CD14-positive monocyte (primary cell): ENCODE results near the gene APOL1. TPM values are rescaled to one million over a fixed set of nuclear protein-coding genes. Genes with fewer than 3 reads are reported as not detected.

Experiments
- DNase-seq, 3 donors: peaks; one replicate each; pipeline ENCODE4 v3.0.0-alpha.2; 2011 to 2022
- H2AFZ ChIP-seq: 2 replicates; pipeline ENCODE4 v1.6.0; 2012; ENCODE audit warnings: mild to moderate bottlenecking, low read depth, low read length, inconsistent platforms; ENCODE audit not compliant: insufficient read depth, poor library complexity, severe bottlenecking
- H3K27ac ChIP-seq, 2 donors: 1 replicate in 1 of 2; 2 replicates in 1 of 2; pipeline ENCODE4 v1.5.1; 2012 to 2013; ENCODE audit warnings: low read length in 2 of 2, control low read depth in 1 of 2, inconsistent platforms in 1 of 2, low read depth in 1 of 2, mild to moderate bottlenecking in 1 of 2
- H3K27me3 ChIP-seq, 2 donors: one replicate each; pipeline versions ENCODE4 v1.6.0 to v1.6.1; 2011 to 2013; ENCODE audit warnings: low read length in 2 of 2; ENCODE audit not compliant: control insufficient read depth in 2 of 2, insufficient read depth in 2 of 2
- H3K36me3 ChIP-seq, 2 donors: replicated peaks in 1 of 2; 1 replicate in 1 of 2; 2 replicates in 1 of 2; pipeline versions ENCODE4 v1.5.1 to v1.6.1; 2012 to 2013; ENCODE audit warnings: low read length in 2 of 2, control low read depth in 1 of 2, inconsistent platforms in 1 of 2, mild to moderate bottlenecking in 1 of 2; ENCODE audit not compliant: insufficient read depth in 2 of 2, control insufficient read depth in 1 of 2
- H3K4me1 ChIP-seq, 2 donors: 1 replicate in 1 of 2; 2 replicates in 1 of 2; pipeline versions ENCODE4 v1.5.1 to v1.6.1; 2012 to 2013; ENCODE audit warnings: low read length in 2 of 2, control low read depth in 1 of 2, inconsistent platforms in 1 of 2, mild to moderate bottlenecking in 1 of 2, moderate library complexity in 1 of 2; ENCODE audit not compliant: insufficient read depth in 2 of 2, control insufficient read depth in 1 of 2
- H3K4me2 ChIP-seq: replicated peaks from 2 replicates; pipeline ENCODE3; 2012; ENCODE audit warnings: low read length, moderate library complexity, mild to moderate bottlenecking; ENCODE audit not compliant: poor library complexity, severe bottlenecking; ENCODE audit errors: extremely low read depth
- H3K4me3 ChIP-seq, 3 experiments: fragments of 200-600 bp in 1 of 3; sonication (generic) in 1 of 3; replicated peaks in 1 of 3; 1 replicate in 2 of 3; 2 replicates in 1 of 3; pipeline ENCODE4 v1.5.1; 2011 to 2013; ENCODE audit warnings: low read length in 3 of 3, mild to moderate bottlenecking in 3 of 3, control low read depth in 2 of 3, low read depth in 2 of 3, inconsistent platforms in 1 of 3, moderate library complexity in 1 of 3
- H3K79me2 ChIP-seq: 2 replicates; pipeline ENCODE4 v1.6.0; 2012; ENCODE audit warnings: mild to moderate bottlenecking, control low read depth, inconsistent platforms, low read length, moderate library complexity; ENCODE audit not compliant: insufficient read depth
- H3K9ac ChIP-seq: 2 replicates; pipeline ENCODE4 v1.6.0; 2017; ENCODE audit warnings: low read length, mild to moderate bottlenecking; ENCODE audit not compliant: insufficient read depth, poor library complexity, severe bottlenecking
- H3K9me3 ChIP-seq, 2 donors: replicated peaks in 1 of 2; 1 replicate in 1 of 2; 2 replicates in 1 of 2; pipeline versions ENCODE4 v1.5.1 to v1.6.1; 2012 to 2013; ENCODE audit warnings: low read length in 2 of 2, control low read depth in 1 of 2; ENCODE audit not compliant: control insufficient read depth in 1 of 2, insufficient read depth in 1 of 2
- H4K20me1 ChIP-seq: 2 replicates; pipeline ENCODE4 v1.6.0; 2012; ENCODE audit warnings: mild to moderate bottlenecking, low read length, control low read depth, moderate library complexity; ENCODE audit not compliant: insufficient read depth
- H3K27ac Mint-ChIP-seq, 7 donors: one replicate each; pipeline ENCODE4 v1.8.0; 2020; ENCODE audit warnings: mild to moderate bottlenecking in 7 of 7, mixed read lengths in 7 of 7, moderate library complexity in 6 of 7, inconsistent platforms in 2 of 7
- H3K27me3 Mint-ChIP-seq, 3 donors: one replicate each; pipeline ENCODE4 v1.8.0; 2021 to 2022; ENCODE audit warnings: low read depth in 3 of 3, mild to moderate bottlenecking in 3 of 3, mixed read lengths in 3 of 3, moderate library complexity in 3 of 3, inconsistent platforms in 1 of 3
- H3K36me3 Mint-ChIP-seq, 2 donors: one replicate each; pipeline ENCODE4 v1.8.0; 2020; ENCODE audit warnings: mixed read lengths in 2 of 2, inconsistent platforms in 1 of 2, mild to moderate bottlenecking in 1 of 2
- H3K4me1 Mint-ChIP-seq: one replicate; pipeline ENCODE4 v1.8.0; 2020; ENCODE audit warnings: mild to moderate bottlenecking, mixed read lengths
- H3K4me3 Mint-ChIP-seq, 2 donors: one replicate each; pipeline ENCODE4 v1.8.0; 2020; ENCODE audit warnings: mild to moderate bottlenecking in 2 of 2, mixed read lengths in 2 of 2, moderate library complexity in 1 of 2
- H3K9me3 Mint-ChIP-seq, 7 donors: one replicate each; pipeline ENCODE4 v1.8.0; 2020 to 2022; ENCODE audit warnings: mixed read lengths in 7 of 7, mild to moderate bottlenecking in 6 of 7, moderate library complexity in 6 of 7, inconsistent platforms in 2 of 7
- CTCF ChIP-seq: fragments of 200-600 bp; IDR thresholded peaks from one replicate; pipeline ENCODE4 v1.8.0; 2022; ENCODE audit warnings: antibody characterized with exemption, mild to moderate bottlenecking
- WGBS: methylation state at CpG from one replicate; pipeline ENCODE4 v1.1.5; 2013; ENCODE audit warnings: missing lambda C conversion rate; ENCODE audit not compliant: insufficient coverage; 5-methylcytosine and 5-hydroxymethylcytosine counted together
- intact Hi-C, 2 donors: fragments of 100-400 bp; cut with micrococcal nuclease; formaldehyde crosslinking; loops; one replicate each; pipeline versions ENCODE4 v1.15.0 to v1.15.1; 2023
- polyA plus RNA-seq, 3 donors: library from polyadenylated mRNA; depleted of rRNA in 1 of 3; unstranded in 2 of 3; stranded (reverse) in 1 of 3; fragments of 300-500 nt in 2 of 3; fragments of >200 nt in 1 of 3; fragmentation: Illumina TruSeq in 2 of 3; gene quantifications; 1 replicate in 2 of 3; 2 replicates in 1 of 3; pipeline ENCODE4 v1.2.3, GENCODE V29; 2012 to 2021

Gene APOL1
- polyA plus RNA-seq, 3 donors, result 3.4 to 7.5 (median 6.1) TPM

- no peak for DNase-seq
- Histone ChIP-seq H3K36me3 (peaks cover 87% of the 10 kb centered on the region in 2 donors), H3K9me3 (no peaks in the 10 kb centered on the region), H3K9ac (no peak overlapping the region), H3K27me3 (no peaks in the 10 kb centered on the region), H3K4me3 (no peak overlapping the region), H3K4me2 (no peak overlapping the region), H4K20me1 (peaks cover 88% of the 10 kb centered on the region), H3K79me2 (peaks cover 49% of the 10 kb centered on the region), H3K4me1 (no peaks in the 10 kb centered on the region), H2AFZ (no peak overlapping the region), H3K27ac (no peak overlapping the region)
- Mint-ChIP-seq H3K4me1 (no peaks in the 10 kb centered on the region), H3K4me3 (no peak overlapping the region), H3K9me3 (peaks cover 0 to 6% (median 1%) of the 10 kb centered on the region in 7 donors), H3K27ac (no peak overlapping the region), H3K27me3 (peaks cover 0 to 2% (median 0%) of the 10 kb centered on the region in 3 donors), H3K36me3 (peaks cover 85 to 97% of the 10 kb centered on the region in 2 donors)
- intact Hi-C loops, result no loop called here
- TF ChIP-seq CTCF, result no peak
- over 99% methylated on average over 11 of the region's 11 CpGs for WGBS
Measured at GRCh38 chr22:36294801-36295200, 41.9 kb downstream of the APOL1 start.

GRCh38 chr22:36295247-36295646 lies 42.3 kb downstream of the APOL1 start:
- peaks cover 88% of the 10 kb centered on the region in 2 donors for H3K36me3 ChIP-seq
- Mint-ChIP-seq H3K36me3 (peaks cover 86 to 97% of the 10 kb centered on the region in 2 donors), H3K9me3 (peaks cover 0 to 6% (median 0%) of the 10 kb centered on the region in 7 donors), H3K4me1 (no peaks in the 10 kb centered on the region), H3K4me3 (no peak overlapping the region), H3K27ac (peak overlapping the region in 1 of 7 donors; percentile 16), H3K27me3 (peaks cover 0 to 2% (median 0%) of the 10 kb centered on the region in 3 donors)
- 85% methylated on average over 4 of the region's 7 CpGs for WGBS
- no peaks in the 10 kb centered on the region for H3K4me1 ChIP-seq
- no peaks in the 10 kb centered on the region for H3K9me3 ChIP-seq
- no peak overlapping the region for H2AFZ ChIP-seq
- H3K79me2 ChIP-seq, result peaks cover 52% of the 10 kb centered on the region
- H4K20me1 ChIP-seq, result peaks cover 90% of the 10 kb centered on the region
- intact Hi-C loops, result no loop called here
- no peak for DNase-seq
- H3K9ac ChIP-seq, result no peak overlapping the region
- no peak overlapping the region for H3K4me3 ChIP-seq
- no peak for TF ChIP-seq CTCF
- H3K27ac ChIP-seq, result no peak overlapping the region
- no peaks in the 10 kb centered on the region for H3K27me3 ChIP-seq
- H3K4me2 ChIP-seq, result no peak overlapping the region
